HL-60/S4 treated with phorbol 12-myristate 13-acetate at 8.2 ng/mL for 4 days and 3 days (cell line): Measurements from ENCODE around the gene AGBL4.

ENCODE experiments used
- in situ Hi-C: fragments of 300-500 bp; cut with MboI; formaldehyde crosslinking; loops from 2 replicates; pipeline ENCODE4 v1.15.0; 2022; ENCODE audit warnings: low sequenced_read_pairs

The AGBL4 gene

GRCh38 chr1:48953617-48954016 is 1070.1 kb downstream of the AGBL4 start:
- in situ Hi-C loops, result no loop called here

GRCh38 chr1:48948562-48948961 is 1075.2 kb downstream of the AGBL4 start:
- in situ Hi-C loops, result no loop called here

GRCh38 chr1:48947761-48948537 is 1075.8 kb downstream of the AGBL4 start:
- in situ Hi-C loops, result no loop called here

GRCh38 chr1:48946070-48946469 is 1077.7 kb downstream of the AGBL4 start:
- in situ Hi-C loops, result no loop called here

- in situ Hi-C loops, result no loop called here
These were observed 1078.9 kb downstream of the AGBL4 start for GRCh38 chr1:48944811-48945210.

- in situ Hi-C loops, result no loop called here
These were observed 1079.9 kb downstream of the AGBL4 start for GRCh38 chr1:48943826-48944225.

DNA sequence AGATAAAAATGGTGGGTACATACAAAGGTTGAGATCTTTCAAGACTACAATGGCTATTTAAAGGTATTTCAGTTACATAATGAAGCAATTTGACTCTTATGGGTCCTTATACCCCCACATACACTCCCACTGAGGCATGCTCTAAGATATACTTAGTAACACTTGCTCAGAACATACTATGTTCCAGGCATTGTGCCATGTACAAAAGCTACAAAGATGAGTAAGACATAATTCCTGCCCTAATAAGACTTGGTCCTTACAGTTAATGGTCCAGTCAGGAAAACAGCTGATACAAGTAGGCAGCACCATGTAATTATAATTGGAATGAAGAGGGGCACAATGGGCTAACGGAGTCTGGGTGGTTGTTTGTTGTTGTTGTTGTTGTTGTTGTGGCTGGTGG is 1080.4 kb downstream of the AGBL4 start:
- in situ Hi-C loops, result no loop called here

DNA sequence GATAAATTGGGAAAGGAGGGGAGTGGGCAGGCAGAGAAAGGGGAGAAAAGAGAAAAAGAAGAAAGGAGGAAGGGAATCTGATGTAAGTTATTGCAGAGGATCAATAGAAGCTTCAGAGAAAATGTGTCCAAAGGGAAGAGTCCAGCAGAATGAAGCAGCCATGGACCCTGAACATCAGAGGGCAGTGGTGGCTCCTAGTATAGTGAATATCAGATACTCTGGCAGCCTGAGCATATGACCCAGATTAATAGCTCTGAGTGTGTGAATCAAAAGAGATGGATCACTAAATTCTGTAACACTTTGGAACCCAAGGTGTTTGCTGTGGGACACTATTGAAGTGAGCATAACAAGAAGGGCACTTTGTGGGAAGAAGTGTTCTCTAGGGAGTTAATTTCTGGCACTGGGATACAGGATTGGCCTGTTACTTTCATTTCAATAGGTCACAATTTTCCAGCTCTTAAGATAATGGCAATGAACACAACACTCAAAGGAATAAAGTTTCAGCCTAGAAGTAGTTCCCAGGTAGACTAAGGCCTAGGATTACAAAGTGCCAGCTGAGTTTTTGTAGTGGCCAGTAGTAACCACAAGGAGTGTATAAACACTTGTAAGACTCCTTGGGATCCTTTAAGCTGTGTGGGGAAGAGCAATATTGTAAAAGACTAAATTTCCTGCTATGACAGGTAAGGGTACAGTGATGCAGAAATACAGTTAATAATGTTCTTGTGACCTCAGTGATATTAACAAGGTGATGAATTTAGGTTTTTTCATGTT is 1082.6 kb downstream of the AGBL4 start:
- in situ Hi-C loops, result no loop called here

DNA sequence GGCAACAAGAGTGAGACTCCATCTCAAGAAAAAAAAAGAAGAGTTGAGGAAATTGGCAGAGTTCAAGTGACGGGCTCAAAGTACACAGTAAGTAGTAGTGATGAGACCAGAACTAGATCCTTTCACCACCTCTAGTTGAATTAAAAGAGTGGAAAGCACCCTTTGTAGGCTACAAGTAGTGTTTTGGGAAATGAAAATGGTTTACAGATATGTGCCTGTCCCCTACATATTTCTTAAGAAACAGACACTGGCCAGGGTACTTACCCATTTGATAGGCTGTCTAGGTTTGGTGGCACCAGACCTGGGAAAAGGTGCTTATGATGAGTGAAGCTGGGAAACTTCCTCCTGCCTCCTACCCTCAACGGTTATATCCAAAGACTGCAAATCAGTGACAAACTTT is 1083.4 kb downstream of the AGBL4 start:
- in situ Hi-C loops, result no loop called here

DNA sequence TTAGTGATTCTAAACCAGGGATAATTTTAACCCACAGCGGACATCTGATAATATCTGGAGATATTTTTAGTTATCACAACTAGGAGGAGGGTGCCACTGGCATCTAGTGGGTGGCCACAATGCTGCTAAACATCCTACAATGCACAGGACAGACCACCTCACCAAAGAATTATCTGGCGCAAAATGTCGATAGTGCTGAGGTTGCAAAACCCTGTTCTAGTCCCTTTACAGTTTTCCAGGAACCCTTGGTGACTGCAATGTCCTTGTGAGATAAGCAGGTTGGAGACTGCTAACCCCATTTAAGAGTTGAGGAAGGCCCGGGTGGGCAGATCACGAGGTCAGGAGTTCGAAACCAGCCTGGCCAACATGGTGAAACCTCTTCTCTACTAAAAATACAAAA is 1083.9 kb downstream of the AGBL4 start:
- in situ Hi-C loops, result no loop called here

GRCh38 chr1:48939042-48939441 is 1084.7 kb downstream of the AGBL4 start:
- in situ Hi-C loops, result no loop called here

DNA sequence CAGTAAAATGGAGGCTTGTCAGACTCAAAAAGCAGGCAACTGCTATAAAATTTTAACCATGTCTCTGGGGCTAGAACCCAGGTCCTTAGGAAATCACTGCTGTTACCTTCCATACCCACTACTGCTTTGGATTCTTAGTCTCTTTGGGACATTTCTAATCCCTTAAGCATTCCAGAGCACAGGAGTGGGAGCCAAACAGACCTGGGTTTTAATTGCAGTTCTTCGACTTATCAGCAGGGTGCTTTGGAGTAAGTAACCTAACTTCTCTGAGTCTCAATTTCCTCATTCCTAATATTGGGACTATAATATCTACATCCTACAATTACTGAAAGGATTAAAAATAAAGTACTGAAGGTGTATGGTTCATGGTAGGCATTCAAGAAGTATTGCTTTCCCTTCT is 1086.0 kb downstream of the AGBL4 start:
- in situ Hi-C loops, result no loop called here

DNA sequence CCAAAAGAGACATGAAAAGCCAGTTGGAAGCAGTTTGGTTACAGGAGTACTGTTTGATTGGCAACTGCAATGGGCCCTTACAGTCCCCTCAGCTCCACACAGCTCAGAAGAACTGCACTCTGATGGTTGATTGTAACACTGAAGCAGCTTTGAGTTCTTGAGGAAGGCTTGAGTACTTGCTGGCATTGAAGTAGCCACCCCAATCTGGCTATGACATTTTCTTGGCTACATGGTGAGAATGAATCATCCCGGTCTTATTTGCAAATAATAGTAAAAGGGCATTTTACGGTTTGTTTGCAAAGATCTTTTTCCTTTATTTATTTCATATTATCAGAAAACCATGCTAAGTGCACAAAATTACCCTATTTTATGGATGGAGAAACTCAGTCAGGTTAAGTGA is 1087.3 kb downstream of the AGBL4 start:
- in situ Hi-C loops, result no loop called here

DNA sequence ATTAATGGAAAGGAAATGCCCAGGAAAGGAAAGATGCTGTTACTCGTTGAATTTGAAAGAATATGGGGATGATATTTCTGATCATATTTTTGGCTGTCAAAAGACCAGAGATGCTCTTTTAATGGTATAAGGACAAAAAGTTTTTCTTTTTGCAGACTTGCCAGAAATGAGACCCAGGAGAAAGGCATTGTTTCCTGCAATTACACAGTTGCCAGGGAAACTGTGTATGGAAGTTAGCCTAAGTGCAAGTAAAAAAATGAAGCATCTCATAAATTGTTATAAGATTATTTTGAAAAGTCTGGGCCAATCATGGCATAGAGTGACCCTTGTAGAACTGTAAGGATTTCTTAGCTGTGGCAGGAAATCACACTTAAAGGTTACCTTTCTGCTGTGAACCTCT is 1091.4 kb downstream of the AGBL4 start:
- in situ Hi-C loops, result no loop called here

- in situ Hi-C loops, result no loop called here
These were observed 1092.1 kb downstream of the AGBL4 start for GRCh38 chr1:48931506-48932192.

DNA sequence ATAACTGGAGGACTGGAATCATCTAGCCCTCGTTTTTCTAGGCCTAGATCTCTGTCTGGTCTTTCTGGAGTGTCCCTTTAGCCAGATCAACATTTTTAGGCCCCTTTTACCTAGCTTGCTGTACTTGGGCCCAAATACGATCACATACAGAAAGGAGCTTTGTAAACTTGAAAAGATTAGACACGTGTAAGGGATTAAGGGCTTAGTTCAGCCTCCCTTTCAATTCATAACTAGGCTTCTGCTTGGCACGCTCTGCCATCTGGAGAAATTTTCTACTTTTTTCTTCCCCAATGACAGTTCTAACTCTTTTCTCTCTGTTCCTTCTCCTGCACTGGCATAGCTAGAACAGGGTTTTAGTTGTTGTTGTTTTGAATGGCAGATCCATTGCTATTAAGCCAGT is 1093.7 kb downstream of the AGBL4 start:
- in situ Hi-C loops, result no loop called here

- in situ Hi-C loops, result no loop called here
These were observed 1099.7 kb downstream of the AGBL4 start for GRCh38 chr1:48924099-48924498.

DNA sequence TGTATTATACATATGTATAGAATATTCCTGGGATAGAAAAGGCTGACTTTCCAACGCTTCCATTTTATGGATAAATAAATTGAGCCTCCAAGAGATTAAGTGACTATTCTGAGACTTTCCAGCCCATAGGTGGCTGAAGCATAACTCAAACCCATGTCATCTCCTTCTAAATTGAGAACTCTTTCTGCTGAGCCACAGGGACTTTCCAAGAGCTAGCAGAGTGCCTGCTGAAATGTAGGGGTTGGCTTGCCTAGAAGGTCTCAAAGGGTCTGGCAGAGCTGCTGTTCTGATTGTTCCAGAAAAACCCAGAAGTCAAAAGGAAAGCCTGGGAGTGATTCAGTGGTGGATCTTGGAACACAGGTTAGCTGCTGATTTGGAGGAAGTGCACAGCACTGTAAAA is 1100.6 kb downstream of the AGBL4 start:
- in situ Hi-C loops, result no loop called here

- in situ Hi-C loops, result no loop called here
These were observed 1102.9 kb downstream of the AGBL4 start for GRCh38 chr1:48920851-48921250.

- in situ Hi-C loops, result no loop called here
These were observed 1105.7 kb downstream of the AGBL4 start for GRCh38 chr1:48917901-48918603.

GRCh38 chr1:48917070-48917454 is 1106.7 kb downstream of the AGBL4 start:
- in situ Hi-C loops, result no loop called here
